WERI-Rb-1 (cell line): ENCODE measurements around the gene CAV1.

Source experiments
- DNase-seq: peaks from one replicate; pipeline ENCODE4 v3.0.0-alpha.2; 2020
- H3K27ac ChIP-seq: fragments of 250-450 bp; sonication (Bioruptor Pico); 2 replicates; pipeline ENCODE4 v1.5.1; 2020; ENCODE audit warnings: mild to moderate bottlenecking, moderate library complexity
- H3K27me3 ChIP-seq: fragments of 250-450 bp; sonication (Bioruptor Pico); 2 replicates; pipeline ENCODE4 v1.5.1; 2021; ENCODE audit warnings: mild to moderate bottlenecking, low read depth, moderate library complexity; ENCODE audit not compliant: insufficient read depth, severe bottlenecking
- H3K36me3 ChIP-seq: fragments of 250-450 bp; sonication (Bioruptor Pico); 2 replicates; pipeline ENCODE4 v1.5.1; 2020; ENCODE audit warnings: mild to moderate bottlenecking, moderate library complexity
- H3K4me3 ChIP-seq: 2 replicates; pipeline ENCODE4 v1.5.1; 2011; ENCODE audit warnings: low read depth, mild to moderate bottlenecking, control low read depth, low read length
- H3K9me3 ChIP-seq: fragments of 250-450 bp; sonication (Bioruptor Pico); 2 replicates; pipeline ENCODE4 v1.5.1; 2021; ENCODE audit warnings: mild to moderate bottlenecking, moderate library complexity; ENCODE audit not compliant: severe bottlenecking
- TF ChIP-seq, protein P1 (sequence below): IDR thresholded peaks from 2 replicates; pipeline ENCODE4 v1.5.1; 2011; ENCODE audit warnings: low read depth, mild to moderate bottlenecking, control low read depth, inconsistent platforms, low read length

CAV1 gene

DNA sequence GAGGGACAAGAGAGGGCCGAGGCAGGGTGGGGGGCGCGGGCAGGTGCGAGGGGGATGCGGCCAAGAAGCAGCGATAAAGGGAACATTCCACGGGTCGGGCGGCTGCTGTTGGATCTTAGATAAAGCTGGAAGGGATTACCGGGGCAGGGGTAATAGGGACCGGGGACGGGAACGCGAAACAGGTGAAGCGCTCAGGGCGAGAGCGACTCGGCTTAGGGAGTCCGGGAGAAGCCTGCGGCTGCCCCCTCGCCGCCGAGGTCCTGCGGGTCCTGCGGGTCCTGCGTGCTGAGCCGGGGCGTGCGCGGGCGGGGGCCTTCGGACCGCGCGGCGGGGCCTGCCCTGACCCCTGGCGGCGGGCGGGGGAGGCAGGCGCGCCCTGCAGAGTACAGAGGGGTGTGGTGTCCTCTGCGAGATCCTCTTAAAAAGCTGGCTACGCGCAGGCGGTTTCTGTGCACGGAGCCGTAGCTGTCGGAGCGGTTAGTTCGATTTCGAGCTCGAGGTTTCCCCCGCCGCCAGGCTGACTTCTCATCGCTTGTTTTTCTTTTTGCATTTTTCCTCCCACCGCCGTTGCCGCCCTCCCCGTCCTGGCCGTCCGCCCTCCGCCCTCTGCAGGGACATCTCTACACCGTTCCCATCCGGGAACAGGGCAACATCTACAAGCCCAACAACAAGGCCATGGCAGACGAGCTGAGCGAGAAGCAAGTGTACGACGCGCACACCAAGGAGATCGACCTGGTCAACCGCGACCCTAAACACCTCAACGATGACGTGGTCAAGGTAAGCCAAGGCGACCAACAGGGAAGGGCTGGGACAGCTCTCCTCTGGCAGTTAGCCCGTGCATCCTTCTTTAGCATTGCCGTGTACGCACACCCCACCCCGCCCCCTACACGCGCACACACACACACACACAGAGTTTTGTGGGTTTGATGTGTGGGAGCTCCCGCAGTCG, 1.4 kb downstream of the CAV1 start:
- peak overlapping the region; percentile 31 for H3K4me3 ChIP-seq
- H3K9me3 ChIP-seq, result no peaks in the 10 kb centered on the region
- peak; percentile 61 for DNase-seq
- TF ChIP-seq, protein P1, sequence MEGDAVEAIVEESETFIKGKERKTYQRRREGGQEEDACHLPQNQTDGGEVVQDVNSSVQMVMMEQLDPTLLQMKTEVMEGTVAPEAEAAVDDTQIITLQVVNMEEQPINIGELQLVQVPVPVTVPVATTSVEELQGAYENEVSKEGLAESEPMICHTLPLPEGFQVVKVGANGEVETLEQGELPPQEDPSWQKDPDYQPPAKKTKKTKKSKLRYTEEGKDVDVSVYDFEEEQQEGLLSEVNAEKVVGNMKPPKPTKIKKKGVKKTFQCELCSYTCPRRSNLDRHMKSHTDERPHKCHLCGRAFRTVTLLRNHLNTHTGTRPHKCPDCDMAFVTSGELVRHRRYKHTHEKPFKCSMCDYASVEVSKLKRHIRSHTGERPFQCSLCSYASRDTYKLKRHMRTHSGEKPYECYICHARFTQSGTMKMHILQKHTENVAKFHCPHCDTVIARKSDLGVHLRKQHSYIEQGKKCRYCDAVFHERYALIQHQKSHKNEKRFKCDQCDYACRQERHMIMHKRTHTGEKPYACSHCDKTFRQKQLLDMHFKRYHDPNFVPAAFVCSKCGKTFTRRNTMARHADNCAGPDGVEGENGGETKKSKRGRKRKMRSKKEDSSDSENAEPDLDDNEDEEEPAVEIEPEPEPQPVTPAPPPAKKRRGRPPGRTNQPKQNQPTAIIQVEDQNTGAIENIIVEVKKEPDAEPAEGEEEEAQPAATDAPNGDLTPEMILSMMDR, result peak; percentile 63
- no peak overlapping the region for H3K27ac ChIP-seq
- peaks cover 65% of the 10 kb centered on the region for H3K27me3 ChIP-seq
- no peaks in the 10 kb centered on the region for H3K36me3 ChIP-seq

DNA sequence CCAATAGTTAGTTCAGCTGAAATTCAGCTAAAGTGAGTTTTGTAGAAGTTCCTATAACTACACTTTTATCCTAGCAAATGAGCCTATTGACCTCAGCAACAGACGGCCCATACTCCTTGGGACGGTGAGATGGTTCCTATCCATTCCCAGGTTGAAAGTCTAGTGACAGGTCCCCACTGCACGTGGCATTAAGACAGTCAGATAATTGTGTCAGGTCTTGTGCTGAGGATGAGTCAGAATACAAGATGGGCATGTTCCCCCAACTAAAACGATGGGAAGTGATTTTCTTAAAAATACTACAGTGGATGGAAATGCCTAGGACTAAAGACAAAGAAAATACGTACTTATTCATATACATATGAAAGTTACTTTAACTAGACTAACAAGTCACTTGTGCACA, 2.1 kb downstream of the CAV1 start:
- no peak overlapping the region for H3K4me3 ChIP-seq
- TF ChIP-seq, protein P1, result no peak
- no peak overlapping the region for H3K27ac ChIP-seq
- DNase-seq, result no peak
- no peaks in the 10 kb centered on the region for H3K36me3 ChIP-seq
- no peaks in the 10 kb centered on the region for H3K9me3 ChIP-seq
- H3K27me3 ChIP-seq, result peaks cover 61% of the 10 kb centered on the region

DNA sequence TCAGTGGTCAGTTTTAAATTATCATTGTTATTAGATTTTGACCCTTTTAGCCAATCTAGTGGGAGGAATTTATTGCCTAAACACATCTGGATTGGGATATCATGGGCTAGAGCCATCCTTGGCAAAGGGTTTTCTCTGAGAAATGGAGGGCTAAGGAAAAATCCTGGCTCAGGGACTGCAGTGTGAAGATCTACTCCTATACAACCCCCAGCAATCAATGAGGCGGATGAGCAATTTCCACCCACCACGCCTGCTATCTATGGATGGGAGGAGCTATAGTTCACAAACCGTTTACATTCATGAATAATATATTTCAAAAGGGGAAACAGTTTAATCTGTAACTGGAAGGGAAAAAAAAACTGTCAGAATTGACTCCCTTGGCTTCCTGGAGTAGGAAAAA, 2.7 kb downstream of the CAV1 start:
- no peaks in the 10 kb centered on the region for H3K9me3 ChIP-seq
- H3K27ac ChIP-seq, result no peak overlapping the region
- TF ChIP-seq, protein P1, result no peak
- H3K36me3 ChIP-seq, result no peaks in the 10 kb centered on the region
- DNase-seq, result no peak
- peaks cover 55% of the 10 kb centered on the region for H3K27me3 ChIP-seq
- no peak overlapping the region for H3K4me3 ChIP-seq

DNA sequence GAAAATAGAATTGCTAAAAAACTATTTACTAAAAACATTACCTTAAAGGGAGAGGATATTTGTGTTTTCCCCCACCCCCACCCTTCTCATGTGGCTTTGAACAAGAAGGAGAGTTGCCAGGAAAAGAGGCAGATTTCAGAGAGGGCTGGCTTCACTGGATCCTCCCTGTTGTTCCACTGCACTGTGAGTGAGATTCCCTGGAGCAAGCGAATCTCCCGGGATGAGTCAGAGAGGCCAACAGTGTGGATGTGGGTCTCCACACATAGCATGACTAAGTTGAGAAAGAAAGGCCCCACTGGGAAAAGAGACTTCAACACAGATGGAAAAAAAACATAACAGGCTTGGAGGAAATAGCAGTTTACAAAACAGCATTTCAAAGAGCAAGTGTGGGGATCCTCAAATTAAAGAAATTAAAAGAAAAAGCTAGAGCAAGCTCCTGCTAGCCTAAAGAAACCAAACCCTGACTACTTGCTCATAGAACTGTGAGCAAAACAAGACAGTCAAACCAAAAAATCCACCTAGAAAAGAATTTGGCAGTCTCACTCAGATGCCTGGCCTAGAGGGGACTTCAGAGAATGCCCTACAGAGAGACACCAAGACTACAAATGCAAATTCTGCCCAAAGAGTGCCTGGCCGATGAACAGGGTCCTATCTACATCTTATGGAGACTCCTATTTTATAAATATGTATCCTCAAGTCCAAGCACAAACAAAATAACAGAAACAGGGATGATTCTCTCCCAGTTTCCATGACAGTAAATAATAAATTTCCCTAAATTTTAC, 3.4 kb downstream of the CAV1 start:
- Histone ChIP-seq H3K9me3 (no peaks in the 10 kb centered on the region), H3K27ac (no peak overlapping the region), H3K27me3 (peaks cover 57% of the 10 kb centered on the region), H3K4me3 (no peak overlapping the region), H3K36me3 (no peaks in the 10 kb centered on the region)
- TF ChIP-seq, protein P1, result no peak
- DNase-seq, result no peak

DNA sequence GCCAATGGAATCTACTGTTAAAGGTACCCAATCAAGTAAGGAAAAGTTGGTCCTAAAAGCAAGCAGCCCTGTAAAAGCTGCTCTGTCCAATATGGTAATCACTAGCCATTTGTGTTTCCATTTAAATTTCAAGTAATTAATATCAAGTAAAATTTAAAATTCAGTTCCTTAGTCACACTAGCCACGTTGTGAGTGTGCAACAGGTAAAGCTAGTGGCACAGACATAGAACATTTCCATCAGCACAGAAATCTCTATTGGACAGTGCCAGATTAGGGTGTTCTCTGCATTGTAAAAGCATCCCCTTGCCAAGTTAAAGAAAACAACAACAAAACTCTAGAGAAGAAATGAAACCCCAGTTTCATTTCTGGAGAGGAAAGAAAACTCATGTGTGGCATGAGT, 4.4 kb downstream of the CAV1 start:
- TF ChIP-seq, protein P1, result no peak
- Histone ChIP-seq H3K36me3 (no peaks in the 10 kb centered on the region), H3K4me3 (no peak overlapping the region), H3K27me3 (peaks cover 47% of the 10 kb centered on the region), H3K9me3 (no peaks in the 10 kb centered on the region), H3K27ac (no peak overlapping the region)
- no peak for DNase-seq
